Iris pigment epithelial cell (primary cell): ENCODE measurements around the gene CMTR1.
"Not testable (repeated sequence)": the region's sequence is repeated elsewhere in the genome, so short reads cannot be mapped to it uniquely, and the experiment has no call there.

Experiments
- DNase-seq: peaks from one replicate; pipeline ENCODE4 v3.0.0-alpha.2; 2011; ENCODE audit warnings: low read depth

The CMTR1 gene

DNA sequence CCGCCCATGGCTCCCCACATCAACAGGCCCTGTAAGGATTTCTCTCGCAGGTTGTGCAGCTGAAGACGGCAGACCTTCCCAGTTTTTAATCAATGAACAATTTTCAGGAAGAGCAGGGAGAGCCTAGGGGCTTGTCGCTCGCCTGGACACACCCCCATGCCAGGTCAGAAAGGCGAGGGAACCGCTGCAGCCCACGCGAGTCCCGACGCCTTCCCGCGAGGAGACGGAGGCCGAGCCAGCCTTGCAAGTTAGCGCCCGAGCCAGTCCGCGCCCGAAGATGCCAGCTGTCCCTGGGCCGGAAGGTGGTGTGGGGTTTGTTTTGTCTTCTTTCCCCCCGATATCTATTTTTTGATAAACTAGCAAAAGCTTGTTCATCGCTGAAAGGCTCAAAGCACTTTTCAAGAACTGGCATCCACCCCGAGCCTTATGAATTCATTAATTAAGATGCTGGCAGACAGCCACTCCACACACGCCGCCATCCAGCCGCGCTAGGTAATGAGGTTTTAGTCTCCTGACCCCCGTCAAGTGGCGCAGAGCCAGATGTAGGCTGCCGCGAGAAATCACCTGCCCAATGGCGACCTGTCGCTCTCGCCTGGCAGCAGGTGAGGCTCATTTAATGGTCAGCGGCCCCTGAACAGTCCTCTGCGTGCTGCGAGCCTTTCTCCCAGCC, 60.1 kb downstream of the CMTR1 start:
- no peak for DNase-seq

DNA sequence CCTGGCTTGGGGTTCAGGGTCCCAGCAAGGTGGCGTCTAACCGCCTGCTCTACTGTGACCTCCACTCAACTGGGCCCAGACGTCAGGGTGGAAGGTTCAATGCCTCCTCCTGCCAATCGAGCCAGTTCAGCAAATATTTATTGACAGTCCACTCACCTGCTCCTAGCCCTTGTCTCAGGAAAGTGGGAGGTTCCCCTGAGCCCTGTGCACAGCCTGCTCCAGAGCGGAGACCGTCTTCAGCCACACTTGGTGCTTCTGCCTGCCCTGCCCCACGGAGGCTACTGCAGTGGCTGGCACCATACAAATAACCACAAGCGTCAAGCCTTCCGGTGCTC, 60.6 kb downstream of the CMTR1 start:
- DNase-seq = no peak

GRCh38 chr6:37495244-37495934, 62.4 kb downstream of the CMTR1 start:
- DNase-seq = no peak

DNA sequence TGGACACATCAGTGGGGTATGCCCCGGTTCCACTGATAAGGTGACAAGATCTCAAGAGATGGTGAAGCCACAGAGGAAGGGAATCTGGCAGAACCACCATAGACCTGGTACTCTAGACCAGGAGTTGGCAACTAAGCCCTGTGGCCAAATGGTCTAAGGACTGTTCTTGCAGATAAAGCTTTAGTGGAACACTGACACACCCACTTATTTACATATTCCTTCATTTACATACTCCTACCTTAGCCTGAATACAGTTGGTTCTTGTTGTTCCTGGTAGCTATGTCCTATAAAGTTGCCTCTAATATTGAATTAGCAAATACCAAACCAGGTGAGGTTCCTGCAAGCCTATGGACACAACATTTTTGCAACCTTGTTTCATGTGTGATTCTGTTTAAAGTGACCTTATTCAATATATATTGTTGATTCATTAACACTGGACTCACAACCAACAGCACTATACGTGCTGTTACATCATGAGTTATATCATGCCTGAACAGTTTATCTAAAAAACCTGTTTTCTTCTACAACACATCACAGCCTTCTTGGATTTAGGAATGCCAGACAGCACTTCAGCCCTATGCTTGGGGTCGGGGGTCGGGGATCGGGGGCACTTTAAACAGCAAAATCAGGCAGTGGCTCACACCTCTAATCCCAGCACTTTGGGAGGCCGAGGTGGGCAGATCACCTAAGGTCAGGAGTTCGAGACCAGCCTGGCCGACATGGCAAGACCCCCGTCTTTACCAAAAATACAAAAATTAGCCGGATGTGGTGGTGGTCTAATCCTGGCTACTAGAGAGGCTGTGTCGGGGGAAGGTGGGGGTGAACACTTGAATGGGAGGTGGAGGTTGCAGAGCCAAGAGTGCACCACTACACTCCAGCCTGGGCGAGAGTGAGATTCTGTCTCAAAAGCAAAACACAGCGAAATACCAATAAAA, 64.2 kb downstream of the CMTR1 start:
- DNase-seq = no peak

GRCh38 chr6:37499433-37500293, 66.6 kb downstream of the CMTR1 start, which contains the start of gene CCDC167:
TSS of gene CCDC167 (minus strand) at chr6:37499893. CDS start at chr6:37499863, 30 bp downstream.
- DNase-seq = peak; percentile 96

DNA sequence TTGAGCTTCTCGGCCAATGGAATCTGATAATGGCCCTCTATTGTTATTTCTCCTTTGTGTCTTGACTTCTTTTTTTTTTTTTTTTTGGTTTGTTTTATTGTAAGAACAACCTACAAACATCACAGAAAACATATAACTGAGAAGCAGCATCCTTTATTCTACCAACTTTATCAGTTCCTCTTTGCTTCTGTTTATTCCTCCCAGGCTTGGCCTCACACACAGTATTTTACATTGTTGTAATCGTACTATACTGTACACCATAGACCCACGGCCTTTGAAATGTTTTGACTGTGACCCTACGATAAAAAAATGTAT, 67.2 kb downstream of the CMTR1 start:
- DNase-seq = no peak

- DNase-seq = not testable (repeated sequence)
Measured at GRCh38 chr6:37500904-37501303, 67.9 kb downstream of the CMTR1 start.

DNA sequence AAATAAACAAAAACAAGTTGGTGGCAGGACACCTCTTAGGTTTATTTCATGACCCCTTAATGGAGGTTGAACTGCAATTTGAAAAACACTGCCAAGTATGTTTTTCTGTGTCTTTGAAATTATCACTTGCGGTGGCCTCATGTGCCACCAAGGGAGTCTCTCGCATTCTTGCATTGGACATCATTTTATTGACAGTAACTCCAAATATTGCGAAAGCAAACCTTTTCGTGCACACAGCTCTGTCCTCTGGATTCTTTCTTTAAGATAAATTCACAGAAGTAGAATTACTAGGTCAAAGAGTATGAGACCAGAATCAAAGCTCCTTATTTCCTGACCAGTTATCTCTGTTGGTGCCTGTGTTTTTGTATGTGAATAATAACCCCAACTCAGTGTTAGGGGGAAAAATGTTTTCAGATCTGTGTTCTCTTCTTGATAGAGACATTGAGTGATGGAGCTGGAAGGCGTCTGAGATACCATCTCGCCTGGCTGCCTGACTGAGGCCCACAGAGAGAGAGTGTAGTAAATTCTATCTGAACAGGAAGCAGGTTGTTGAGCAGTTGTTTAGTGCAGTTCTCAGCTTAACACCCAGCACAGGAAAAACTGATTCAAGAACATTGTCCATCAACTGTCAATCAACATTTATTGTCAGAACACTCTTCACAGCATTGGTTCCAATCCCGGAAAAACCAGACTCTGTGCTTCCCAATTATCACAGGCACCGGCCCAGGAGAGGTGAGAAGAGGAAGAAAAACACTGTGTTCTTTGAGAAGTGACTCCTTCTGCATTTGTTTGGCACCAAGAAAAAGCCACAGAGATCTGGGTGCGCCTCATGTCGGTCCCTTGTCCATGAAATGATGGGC, 68.8 kb downstream of the CMTR1 start:
- DNase-seq = no peak

DNA sequence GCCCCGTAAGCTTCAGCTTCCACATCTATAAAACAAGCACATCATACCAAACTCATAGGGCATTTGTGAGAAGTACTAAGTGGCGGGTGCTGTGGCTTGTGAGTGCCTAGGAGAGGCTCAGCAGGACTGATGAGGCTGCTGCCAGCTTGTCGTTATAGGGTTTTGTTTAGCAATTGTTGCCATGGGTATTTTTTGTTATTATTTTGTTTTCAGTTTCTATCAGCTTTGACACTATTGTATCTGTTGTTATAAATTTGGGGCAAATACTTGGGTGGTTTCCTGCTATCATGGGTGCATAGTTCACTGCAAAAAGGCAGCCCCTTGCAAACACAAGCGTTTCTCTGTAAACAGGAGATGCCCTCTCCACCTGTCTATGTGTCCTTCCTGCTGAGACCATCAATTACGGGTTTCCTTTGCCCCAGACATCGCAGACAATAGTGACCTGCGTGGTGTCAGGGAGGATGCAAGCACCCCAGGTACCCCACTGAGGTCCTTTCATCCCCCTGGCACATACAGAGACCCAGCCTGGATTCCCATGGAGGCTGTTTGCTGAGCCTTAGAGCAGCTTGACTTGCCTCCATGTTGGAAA, 69.8 kb downstream of the CMTR1 start:
- no peak for DNase-seq

GRCh38 chr6:37503309-37503965, 70.4 kb downstream of the CMTR1 start:
- no peak for DNase-seq

DNA sequence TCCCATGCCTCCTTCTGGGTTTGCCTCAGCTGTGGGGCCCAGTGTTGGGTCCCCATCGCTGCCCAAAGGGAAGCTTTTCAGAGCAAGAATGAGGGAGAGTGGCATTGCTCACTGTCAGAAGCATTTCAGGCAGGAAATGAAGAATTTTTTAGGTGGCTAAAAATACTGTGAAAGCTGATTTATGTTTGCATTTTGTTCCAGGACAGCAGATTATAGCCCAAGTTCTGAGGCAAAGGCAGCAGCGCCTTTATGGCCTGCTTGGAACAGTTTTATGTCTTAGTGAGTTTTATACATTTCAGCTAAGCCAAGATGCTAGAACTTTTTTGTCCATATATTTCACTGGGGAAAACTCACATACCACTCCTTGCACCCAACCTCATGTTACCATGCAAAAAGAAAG, 71.0 kb downstream of the CMTR1 start:
- DNase-seq = no peak

- DNase-seq = no peak
Measured at GRCh38 chr6:37506479-37506878, 73.5 kb downstream of the CMTR1 start.

- DNase-seq = no peak
Measured at GRCh38 chr6:37507077-37507476, 74.1 kb downstream of the CMTR1 start.

DNA sequence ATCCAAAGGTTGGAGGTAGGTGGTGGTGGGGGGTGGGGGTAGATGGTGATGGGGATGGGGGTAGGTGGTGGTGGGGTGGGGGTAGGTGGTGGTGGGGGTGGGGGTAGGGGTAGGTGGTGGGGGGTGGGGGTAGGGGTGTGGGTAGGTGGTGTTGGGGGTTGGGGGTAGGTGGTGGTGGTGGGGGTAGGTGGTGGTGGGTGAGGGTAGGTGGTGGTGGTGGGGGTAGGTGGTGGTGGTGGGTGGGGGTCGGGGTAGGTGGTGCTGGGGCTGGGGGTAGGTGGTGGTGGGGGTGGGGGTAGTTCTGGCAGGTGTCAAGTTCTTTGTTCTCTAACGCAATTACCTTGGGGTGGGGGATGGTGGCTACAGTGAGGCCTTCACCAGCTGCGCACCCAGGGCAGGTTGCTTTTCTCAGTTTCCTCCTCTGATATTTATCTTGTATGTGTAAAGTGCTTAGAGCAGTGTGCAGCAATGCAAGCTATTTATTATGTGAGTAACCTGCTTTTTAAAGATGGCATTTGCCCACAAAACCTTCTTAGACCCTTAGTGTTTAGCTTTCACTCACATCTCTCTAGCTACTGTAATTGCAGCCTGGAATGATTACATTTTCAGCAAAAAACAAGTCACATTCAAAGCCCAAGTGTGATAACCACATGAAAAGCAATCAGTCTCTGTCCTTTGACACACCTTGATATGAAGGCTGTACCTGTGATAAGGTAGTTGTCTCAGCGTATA, 74.8 kb downstream of the CMTR1 start:
- DNase-seq = no peak

- DNase-seq = no peak
Measured at GRCh38 chr6:37511201-37511600, 78.2 kb downstream of the CMTR1 start.

- DNase-seq = no peak
Measured at GRCh38 chr6:37511910-37512399, 78.9 kb downstream of the CMTR1 start.

DNA sequence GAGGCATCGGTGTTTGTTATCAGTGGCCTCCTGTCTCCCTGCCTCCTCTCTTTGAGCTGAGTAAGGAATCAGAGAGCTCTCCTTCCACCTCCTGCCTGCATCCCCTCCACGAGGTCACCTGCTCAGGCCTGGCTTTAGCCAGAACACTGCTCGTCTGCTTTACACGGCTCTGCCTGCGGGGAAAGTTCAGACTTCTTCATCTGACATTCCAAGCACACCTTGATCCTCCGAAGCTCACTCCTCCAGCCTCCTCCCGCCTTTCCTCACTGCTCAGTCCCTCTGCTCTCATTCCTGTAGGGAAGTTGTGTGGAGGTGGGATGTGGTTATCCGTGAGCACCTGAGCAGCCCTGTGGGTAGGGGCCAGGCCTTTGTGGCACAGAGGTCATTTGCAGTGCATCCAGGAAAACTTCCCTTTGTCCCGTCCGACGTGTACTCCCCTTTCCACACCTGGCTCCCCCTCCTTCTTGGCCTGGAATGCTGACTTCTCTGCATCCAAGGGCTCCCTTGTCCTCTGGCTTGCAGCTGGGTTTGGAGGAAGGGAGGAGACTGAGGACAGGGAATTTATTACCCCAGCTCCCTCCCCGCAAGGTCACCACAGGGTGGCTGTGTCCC, 79.5 kb downstream of the CMTR1 start:
- DNase-seq = no peak

DNA sequence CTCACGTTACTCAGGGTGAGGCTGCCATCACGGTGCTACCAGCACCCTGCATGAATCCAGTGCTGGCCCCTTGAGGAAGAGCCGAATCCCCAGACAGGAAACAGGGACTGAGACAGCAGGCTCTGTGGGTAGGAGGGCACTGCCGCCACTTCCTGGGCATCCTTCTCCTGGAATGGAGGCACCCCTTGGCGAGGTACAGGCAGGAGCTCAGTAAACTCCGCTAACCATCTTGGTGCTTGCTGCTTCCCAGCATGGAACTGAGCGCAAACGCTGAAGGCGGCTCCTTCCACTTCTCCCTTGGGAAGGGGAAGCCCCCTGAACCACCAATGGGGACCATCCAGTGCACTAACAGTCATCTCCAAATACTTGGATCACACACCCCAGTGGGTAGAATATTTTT, 80.1 kb downstream of the CMTR1 start:
- no peak for DNase-seq

DNA sequence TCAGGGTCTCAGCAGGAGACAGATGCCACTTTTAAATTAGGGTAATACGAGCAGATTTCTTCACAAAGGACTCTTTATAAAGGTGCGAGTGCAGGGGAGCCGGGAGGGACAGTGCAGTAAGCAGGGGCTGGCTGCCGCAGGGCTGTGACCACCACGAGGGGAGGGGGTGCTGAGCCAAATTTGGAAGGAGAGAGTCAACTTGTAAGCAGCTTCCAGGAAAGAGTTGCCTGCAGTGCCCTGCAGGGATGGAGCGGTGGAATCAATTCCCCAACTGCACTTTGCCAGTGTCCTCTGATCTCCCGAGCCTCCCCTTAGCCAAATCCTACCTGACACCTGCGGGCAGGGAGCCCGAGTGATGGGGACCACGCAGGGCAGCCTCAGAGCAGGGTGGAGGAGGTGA, 80.6 kb downstream of the CMTR1 start:
- no peak for DNase-seq
